ENCODE measurements around the gene ZNRF4. TPM values are rescaled to one million over a fixed set of nuclear protein-coding genes. Genes with fewer than 3 reads are reported as not detected.

The ZNRF4 gene
- total RNA-seq, 1 experiment from 2014 or later, result not detected

DNA sequence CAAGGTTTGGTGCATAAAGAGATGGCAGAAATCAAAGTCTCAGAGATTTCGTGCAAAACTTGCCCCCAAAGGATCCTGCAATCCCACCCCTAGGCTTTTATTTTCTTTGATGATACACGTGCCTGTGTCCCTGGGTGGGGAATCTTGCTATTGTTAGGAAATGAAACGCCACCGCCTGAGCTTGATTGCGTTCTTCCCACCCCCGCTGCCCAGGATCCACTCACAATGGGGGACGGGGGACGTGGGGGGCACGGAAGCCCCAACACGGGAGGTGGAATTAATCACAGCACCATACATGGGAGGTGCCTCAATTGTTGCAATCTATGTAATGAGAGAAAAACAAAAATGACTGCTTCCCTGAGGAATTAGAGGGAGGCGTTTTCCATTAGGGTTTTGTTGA is 39.6 kb downstream of the ZNRF4 start:
- no peaks in the 10 kb centered on the region for H3K4me1 ChIP-seq
- no peak overlapping the region for H3K27ac ChIP-seq
- no peak overlapping the region for H3K4me3 ChIP-seq
- H3K9me3 ChIP-seq (replicated peaks), result no peaks in the 10 kb centered on the region
- H3K27me3 ChIP-seq, result peaks cover 21% of the 10 kb centered on the region
- no peaks in the 10 kb centered on the region for H3K36me3 ChIP-seq
- no peak for DNase-seq

DNA sequence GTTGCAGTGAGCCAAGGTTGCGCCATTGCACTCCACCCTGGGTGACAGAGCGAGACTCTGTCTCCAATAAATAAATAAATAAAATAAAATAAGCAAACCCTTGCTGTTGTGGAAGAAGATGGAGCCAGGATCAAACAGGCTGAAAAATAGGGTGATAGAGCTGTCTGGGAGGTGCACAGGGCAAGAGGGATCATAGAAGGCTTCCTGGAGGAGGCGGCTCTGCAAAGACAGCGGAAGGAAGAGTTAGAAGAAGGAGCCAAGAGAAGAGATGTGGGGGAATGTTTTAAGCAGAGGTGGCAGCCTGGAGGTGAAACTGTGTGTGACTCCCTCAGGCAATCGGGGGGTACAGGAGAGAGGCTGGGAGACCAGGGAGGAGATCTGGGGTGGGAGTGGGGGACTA is 40.6 kb downstream of the ZNRF4 start:
- no peak overlapping the region for H3K4me3 ChIP-seq
- H3K36me3 ChIP-seq, result no peaks in the 10 kb centered on the region
- H3K9me3 ChIP-seq (replicated peaks), result no peaks in the 10 kb centered on the region
- H3K27me3 ChIP-seq, result peaks cover 21% of the 10 kb centered on the region
- DNase-seq, result no peak
- no peaks in the 10 kb centered on the region for H3K4me1 ChIP-seq
- no peak overlapping the region for H3K27ac ChIP-seq

DNA sequence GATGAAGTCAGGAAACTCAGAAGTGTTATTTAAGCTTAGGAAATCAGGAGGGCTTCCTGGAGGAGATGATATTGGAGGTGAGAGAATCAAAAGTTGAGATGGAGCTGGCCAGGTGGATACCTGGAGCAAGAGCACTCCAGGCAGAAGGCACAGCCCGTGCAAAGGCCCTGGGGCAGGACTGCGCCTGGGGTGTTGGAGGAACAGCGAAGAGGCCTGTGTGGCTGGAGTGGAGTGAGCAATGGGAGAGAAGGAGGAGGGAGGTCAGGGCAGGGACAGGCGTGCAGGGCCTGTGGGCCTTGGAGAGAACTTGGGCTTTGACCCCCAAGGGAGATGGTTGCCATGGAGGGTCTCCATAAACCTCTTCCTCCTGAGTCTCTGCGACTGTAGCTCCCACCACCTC is 42.1 kb downstream of the ZNRF4 start:
- no peaks in the 10 kb centered on the region for H3K4me1 ChIP-seq
- H3K4me3 ChIP-seq, result no peak overlapping the region
- no peaks in the 10 kb centered on the region for H3K36me3 ChIP-seq
- no peak overlapping the region for H3K27ac ChIP-seq
- peaks cover 14% of the 10 kb centered on the region for H3K27me3 ChIP-seq
- no peak for DNase-seq
- H3K9me3 ChIP-seq (replicated peaks), result no peaks in the 10 kb centered on the region

DNA sequence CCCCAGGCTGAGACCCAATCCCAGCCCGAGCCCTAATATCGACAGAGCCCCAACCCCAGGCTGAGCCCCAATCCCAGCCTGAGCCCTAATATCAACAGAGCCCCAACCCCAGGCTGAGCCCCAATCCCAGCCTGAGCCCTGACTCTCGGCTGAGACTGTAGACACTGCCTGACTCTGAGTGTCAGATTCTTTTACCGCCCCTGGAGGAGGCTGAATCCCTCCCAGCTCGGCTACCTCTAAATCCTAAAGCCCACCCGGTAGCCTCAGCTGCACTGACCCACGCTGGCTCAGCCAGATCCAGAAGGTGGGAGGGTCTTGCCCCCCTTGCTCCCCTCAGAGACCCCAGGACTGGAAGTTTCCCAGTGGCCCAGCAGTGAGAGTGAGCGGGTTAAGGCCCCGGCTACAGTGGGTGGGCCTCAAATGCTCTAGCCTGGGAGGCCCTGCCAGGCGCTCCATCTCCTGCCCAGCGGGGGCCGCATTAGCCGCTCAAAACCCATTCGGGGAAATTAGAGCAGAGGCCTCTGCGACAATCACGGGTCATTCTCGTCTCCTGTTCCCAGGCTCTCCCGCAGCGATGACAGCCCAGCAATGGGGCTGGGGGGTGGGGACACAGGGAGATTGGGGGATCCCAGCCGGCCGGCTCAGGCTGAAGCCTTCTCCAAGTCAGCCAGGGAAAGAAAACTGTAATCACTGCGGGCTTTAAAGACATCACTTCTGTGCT is 43.8 kb downstream of the ZNRF4 start:
- no peaks in the 10 kb centered on the region for H3K36me3 ChIP-seq
- H3K27ac ChIP-seq, result no peak overlapping the region
- H3K4me1 ChIP-seq, result no peaks in the 10 kb centered on the region
- no peaks in the 10 kb centered on the region for H3K9me3 ChIP-seq (replicated peaks)
- H3K4me3 ChIP-seq, result no peak overlapping the region
- H3K27me3 ChIP-seq, result no peaks in the 10 kb centered on the region
- no peak for DNase-seq

DNA sequence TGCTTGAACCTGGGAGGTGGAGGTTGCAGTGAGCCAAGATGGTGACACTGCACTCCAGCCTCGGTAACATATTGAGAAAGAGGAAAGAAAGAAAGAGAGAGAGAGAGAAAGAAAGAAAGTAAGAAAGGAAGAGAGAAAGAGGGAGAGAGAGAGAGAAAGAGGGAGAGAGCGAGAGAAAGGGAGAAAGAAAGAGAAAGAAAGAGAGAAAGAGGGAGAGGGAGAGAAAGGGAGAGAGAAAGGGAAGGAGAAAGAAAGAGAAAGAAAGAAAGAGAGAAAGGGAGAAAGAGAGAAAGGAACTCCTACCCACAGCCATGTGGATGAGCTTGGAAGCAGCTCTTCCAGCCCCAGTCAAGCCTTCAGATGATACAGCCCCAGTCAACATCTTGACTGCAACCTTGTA is 46.7 kb downstream of the ZNRF4 start:
- Histone ChIP-seq H3K4me1 (no peaks in the 10 kb centered on the region), H3K27ac (no peak overlapping the region), H3K9me3 (replicated peaks) (no peaks in the 10 kb centered on the region), H3K27me3 (no peaks in the 10 kb centered on the region), H3K36me3 (no peaks in the 10 kb centered on the region), H3K4me3 (no peak overlapping the region)
- DNase-seq, result no peak

DNA sequence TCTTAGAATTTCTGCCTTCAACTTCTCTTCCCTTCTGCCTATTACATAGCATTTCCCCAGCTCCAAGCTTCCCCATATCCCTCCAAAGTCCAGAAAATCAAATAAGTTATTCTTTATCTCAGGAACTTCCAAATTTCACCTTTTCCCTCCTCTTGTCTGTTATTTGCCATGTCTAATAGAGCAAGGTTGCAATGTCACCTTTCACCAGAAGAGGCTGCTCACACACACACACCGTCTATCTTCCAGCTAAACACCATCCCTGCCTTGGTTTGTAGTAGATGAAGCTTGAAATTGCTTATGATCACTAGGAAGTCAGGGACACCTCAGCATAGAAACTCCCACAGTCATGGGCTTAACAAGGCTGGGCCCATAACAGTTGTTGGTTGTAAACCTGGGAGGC is 48.4 kb downstream of the ZNRF4 start:
- Histone ChIP-seq H3K27ac (no peak overlapping the region), H3K9me3 (replicated peaks) (no peaks in the 10 kb centered on the region), H3K4me3 (no peak overlapping the region), H3K36me3 (no peaks in the 10 kb centered on the region), H3K27me3 (no peaks in the 10 kb centered on the region), H3K4me1 (no peaks in the 10 kb centered on the region)
- no peak for DNase-seq

DNA sequence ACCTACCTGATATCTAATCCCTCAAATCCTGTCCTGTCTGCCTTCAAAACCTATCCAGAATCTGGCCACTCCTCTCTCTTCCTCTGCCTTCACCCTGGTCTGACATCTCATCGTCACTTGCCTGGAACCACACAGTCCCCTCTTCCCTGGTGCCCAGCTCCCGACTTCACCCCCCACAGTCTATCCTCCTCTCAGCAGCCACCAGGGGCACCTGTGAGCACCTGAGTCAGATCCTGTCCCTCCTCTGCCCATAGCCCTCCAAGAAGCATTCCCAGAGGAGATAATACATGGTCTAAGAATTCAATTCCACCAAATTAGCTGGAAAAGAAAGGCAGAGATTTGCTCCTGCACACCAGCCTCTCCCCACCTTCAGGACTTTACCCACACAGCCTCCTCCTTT is 48.9 kb downstream of the ZNRF4 start:
- Histone ChIP-seq H3K27ac (no peak overlapping the region), H3K27me3 (no peaks in the 10 kb centered on the region), H3K36me3 (no peaks in the 10 kb centered on the region), H3K9me3 (replicated peaks) (no peaks in the 10 kb centered on the region), H3K4me1 (no peaks in the 10 kb centered on the region), H3K4me3 (no peak overlapping the region)
- DNase-seq, result no peak

Other genes starting within 250 kb of the ZNRF4 start
- gene PTPRS, start 114.6 kb upstream of the ZNRF4 start, total RNA-seq (2014; rRNA removed; shearing (Covaris generic)), result 21.8 and 22.2 TPM in 2 replicates
- not detected in 2 replicates for gene TINCR, start 112.5 kb downstream of the ZNRF4 start, total RNA-seq (2014; rRNA removed; shearing (Covaris generic))
- gene SAFB2, start 167.4 kb downstream of the ZNRF4 start, total RNA-seq (2014; rRNA removed; shearing (Covaris generic)), result 32.6 and 41.8 TPM in 2 replicates
- gene SAFB, start 167.7 kb downstream of the ZNRF4 start, total RNA-seq (2014; rRNA removed; shearing (Covaris generic)), result 78.9 and 106 TPM in 2 replicates
- gene MICOS13, start 225.1 kb downstream of the ZNRF4 start, total RNA-seq (2014; rRNA removed; shearing (Covaris generic)), result 33.0 and 45.6 TPM in 2 replicates
- 0.89 and 1.3 TPM in 2 replicates for gene HSD11B1L, start 225.6 kb downstream of the ZNRF4 start, total RNA-seq (2014; rRNA removed; shearing (Covaris generic))
- 510 and 695 TPM in 2 replicates for gene RPL36, start 234.9 kb downstream of the ZNRF4 start, total RNA-seq (2014; rRNA removed; shearing (Covaris generic))

All from SJCRH30 (cell line).